ENCODE data around the gene MAGI1.

Gene MAGI1

GRCh38 chr3:65497846-65498245 is 540.9 kb downstream of the MAGI1 start:
- DNase-seq = no peak

- DNase-seq = no peak
These were observed 541.5 kb downstream of the MAGI1 start for GRCh38 chr3:65497236-65497635.

GRCh38 chr3:65493938-65494337 is 544.8 kb downstream of the MAGI1 start:
- DNase-seq = no peak

- no peak for DNase-seq
These were observed 545.3 kb downstream of the MAGI1 start for GRCh38 chr3:65493371-65493882.

GRCh38 chr3:65492249-65492648 is 546.5 kb downstream of the MAGI1 start:
- no peak for DNase-seq

GRCh38 chr3:65490114-65490513 is 548.6 kb downstream of the MAGI1 start:
- no peak for DNase-seq

GRCh38 chr3:65489253-65489652 is 549.5 kb downstream of the MAGI1 start:
- DNase-seq = no peak

- no peak for DNase-seq
These were observed 552.8 kb downstream of the MAGI1 start for GRCh38 chr3:65485826-65486469.

- peak; percentile 8 for DNase-seq
These were observed 553.8 kb downstream of the MAGI1 start for GRCh38 chr3:65484964-65485363.

- peak; percentile 35 for DNase-seq
These were observed 555.2 kb downstream of the MAGI1 start for GRCh38 chr3:65483480-65483879.

GRCh38 chr3:65483011-65483410 is 555.7 kb downstream of the MAGI1 start:
- no peak for DNase-seq

- DNase-seq = no peak
These were observed 557.6 kb downstream of the MAGI1 start for GRCh38 chr3:65481085-65481484.

GRCh38 chr3:65479990-65480389 is 558.7 kb downstream of the MAGI1 start:
- peak; percentile 10 for DNase-seq

- DNase-seq = no peak
These were observed 559.9 kb downstream of the MAGI1 start for GRCh38 chr3:65478551-65479500.

- DNase-seq = peak; percentile 29
These were observed 565.0 kb downstream of the MAGI1 start for GRCh38 chr3:65473736-65474135.

- DNase-seq = no peak
These were observed 566.2 kb downstream of the MAGI1 start for GRCh38 chr3:65472501-65472900.

- DNase-seq = no peak
These were observed 572.3 kb downstream of the MAGI1 start for GRCh38 chr3:65466300-65466988.

- no peak for DNase-seq
These were observed 588.8 kb downstream of the MAGI1 start for GRCh38 chr3:65449841-65450428.

- no peak for DNase-seq
These were observed 590.6 kb downstream of the MAGI1 start for GRCh38 chr3:65448120-65448519.

GRCh38 chr3:65445573-65446169 is 593.0 kb downstream of the MAGI1 start:
- no peak for DNase-seq

- no peak for DNase-seq
These were observed 594.3 kb downstream of the MAGI1 start for GRCh38 chr3:65444447-65444815.

- no peak for DNase-seq
These were observed 594.8 kb downstream of the MAGI1 start for GRCh38 chr3:65443739-65444446.
